T-helper 2 cell treated with Interferon-gamma antibody and Interleukin-4, amounts not matched to agents 5 μg/mL and 100 μg/mL, for 36 hours (primary cell): ENCODE measurements around the gene FDXR.
A peak's percentile ranks its signal among the peaks of the same experiment; 100 is the strongest.
"Not testable (repeated sequence)": the region's sequence is repeated elsewhere in the genome, so short reads cannot be mapped to it uniquely, and the experiment has no call there.

Source experiments
- DNase-seq: peaks from one replicate; pipeline ENCODE4 v3.0.0; 2021; ENCODE audit warnings: low spot score
- H3K27ac Mint-ChIP-seq: one replicate; pipeline ENCODE4 v1.8.0; 2021; ENCODE audit warnings: mild to moderate bottlenecking, mixed read lengths
- H3K27me3 Mint-ChIP-seq: one replicate; pipeline ENCODE4 v1.8.0; 2021; ENCODE audit warnings: low read depth, mixed read lengths
- H3K36me3 Mint-ChIP-seq: one replicate; pipeline ENCODE4 v1.8.0; 2021; ENCODE audit warnings: low read depth, mixed read lengths
- H3K4me1 Mint-ChIP-seq: one replicate; pipeline ENCODE4 v1.8.0; 2021; ENCODE audit warnings: low read depth, mixed read lengths
- H3K4me3 Mint-ChIP-seq: one replicate; pipeline ENCODE4 v1.8.0; 2022; ENCODE audit warnings: mild to moderate bottlenecking, moderate library complexity, mixed read lengths
- H3K9me3 Mint-ChIP-seq: one replicate; pipeline ENCODE4 v1.8.0; 2021; ENCODE audit warnings: mixed read lengths

The FDXR gene

GRCh38 chr17:74871356-74872076 lies 1.3 kb downstream of the FDXR start:
- H3K27ac Mint-ChIP-seq, result no peak overlapping the region
- H3K4me1 Mint-ChIP-seq, result peaks cover 24% of the 10 kb centered on the region
- peaks cover 3% of the 10 kb centered on the region for H3K27me3 Mint-ChIP-seq
- peak overlapping the region; percentile 92 for H3K4me3 Mint-ChIP-seq
- no peak for DNase-seq
- H3K36me3 Mint-ChIP-seq, result peaks cover 5% of the 10 kb centered on the region
- H3K9me3 Mint-ChIP-seq, result no peaks in the 10 kb centered on the region

GRCh38 chr17:74870512-74870911 lies 2.3 kb downstream of the FDXR start:
- no peak overlapping the region for H3K4me3 Mint-ChIP-seq
- no peak for DNase-seq
- no peaks in the 10 kb centered on the region for H3K9me3 Mint-ChIP-seq
- peaks cover 5% of the 10 kb centered on the region for H3K36me3 Mint-ChIP-seq
- peaks cover 24% of the 10 kb centered on the region for H3K4me1 Mint-ChIP-seq
- H3K27ac Mint-ChIP-seq, result no peak overlapping the region
- peaks cover 3% of the 10 kb centered on the region for H3K27me3 Mint-ChIP-seq

GRCh38 chr17:74870028-74870427 lies 2.8 kb downstream of the FDXR start:
- not testable (repeated sequence) for H3K27me3 Mint-ChIP-seq, H3K4me3 Mint-ChIP-seq, H3K36me3 Mint-ChIP-seq, DNase-seq, H3K27ac Mint-ChIP-seq, H3K9me3 Mint-ChIP-seq
- peaks cover 23% of the 10 kb centered on the region for H3K4me1 Mint-ChIP-seq

GRCh38 chr17:74868908-74869255 lies 3.9 kb downstream of the FDXR start:
- no peaks in the 10 kb centered on the region for H3K9me3 Mint-ChIP-seq
- DNase-seq, result no peak
- peaks cover 24% of the 10 kb centered on the region for H3K4me1 Mint-ChIP-seq
- no peak overlapping the region for H3K4me3 Mint-ChIP-seq
- no peak overlapping the region for H3K27ac Mint-ChIP-seq
- peaks cover 3% of the 10 kb centered on the region for H3K27me3 Mint-ChIP-seq
- H3K36me3 Mint-ChIP-seq, result peaks cover 11% of the 10 kb centered on the region

GRCh38 chr17:74868251-74868907 lies 4.4 kb downstream of the FDXR start:
- H3K36me3 Mint-ChIP-seq, result peaks cover 14% of the 10 kb centered on the region
- no peak overlapping the region for H3K4me3 Mint-ChIP-seq
- peaks cover 3% of the 10 kb centered on the region for H3K27me3 Mint-ChIP-seq
- H3K27ac Mint-ChIP-seq, result no peak overlapping the region
- no peak for DNase-seq
- H3K4me1 Mint-ChIP-seq, result peaks cover 21% of the 10 kb centered on the region
- H3K9me3 Mint-ChIP-seq, result no peaks in the 10 kb centered on the region

GRCh38 chr17:74866198-74866835 lies 6.5 kb downstream of the FDXR start:
- Mint-ChIP-seq H3K4me1 (peaks cover 12% of the 10 kb centered on the region), H3K36me3 (peaks cover 14% of the 10 kb centered on the region)

GRCh38 chr17:74865504-74866197 lies 7.1 kb downstream of the FDXR start:
- DNase-seq, result no peak
- Mint-ChIP-seq H3K9me3 (no peaks in the 10 kb centered on the region), H3K4me3 (no peak overlapping the region), H3K27ac (no peak overlapping the region), H3K27me3 (peaks cover 10% of the 10 kb centered on the region), H3K4me1 (peaks cover 11% of the 10 kb centered on the region), H3K36me3 (peaks cover 13% of the 10 kb centered on the region)

More at GRCh38 chr17:74866198-74866835, 6.5 kb downstream of the FDXR start:
- Mint-ChIP-seq H3K27me3 (peaks cover 8% of the 10 kb centered on the region), H3K4me3 (no peak overlapping the region), H3K9me3 (no peaks in the 10 kb centered on the region), H3K27ac (no peak overlapping the region)
- no peak for DNase-seq

GRCh38 chr17:74864866-74865395 lies 7.9 kb downstream of the FDXR start:
- H3K9me3 Mint-ChIP-seq, result no peaks in the 10 kb centered on the region
- peak overlapping the region; percentile 39 for H3K27ac Mint-ChIP-seq
- H3K36me3 Mint-ChIP-seq, result peaks cover 13% of the 10 kb centered on the region
- peak; percentile 60 for DNase-seq
- H3K4me1 Mint-ChIP-seq, result peaks cover 11% of the 10 kb centered on the region
- H3K4me3 Mint-ChIP-seq, result no peak overlapping the region
- peaks cover 16% of the 10 kb centered on the region for H3K27me3 Mint-ChIP-seq

- no peak overlapping the region for H3K4me3 Mint-ChIP-seq
- H3K27ac Mint-ChIP-seq, result no peak overlapping the region
- H3K36me3 Mint-ChIP-seq, result peaks cover 13% of the 10 kb centered on the region
- H3K4me1 Mint-ChIP-seq, result peaks cover 11% of the 10 kb centered on the region
- H3K9me3 Mint-ChIP-seq, result no peaks in the 10 kb centered on the region
- H3K27me3 Mint-ChIP-seq, result peaks cover 18% of the 10 kb centered on the region
- no peak for DNase-seq
These were observed 8.4 kb downstream of the FDXR start for GRCh38 chr17:74864297-74864865.

GRCh38 chr17:74863420-74864296 lies 9.1 kb downstream of the FDXR start:
- Mint-ChIP-seq H3K27ac (no peak overlapping the region), H3K4me3 (no peak overlapping the region)

GRCh38 chr17:74862919-74863318 lies 9.9 kb downstream of the FDXR start:
- H3K9me3 Mint-ChIP-seq, result no peaks in the 10 kb centered on the region
- no peak overlapping the region for H3K4me3 Mint-ChIP-seq
- DNase-seq, result no peak
- H3K27ac Mint-ChIP-seq, result no peak overlapping the region
- peaks cover 8% of the 10 kb centered on the region for H3K4me1 Mint-ChIP-seq
- H3K36me3 Mint-ChIP-seq, result peaks cover 13% of the 10 kb centered on the region
- peaks cover 31% of the 10 kb centered on the region for H3K27me3 Mint-ChIP-seq

More at GRCh38 chr17:74863420-74864296, 9.1 kb downstream of the FDXR start:
- DNase-seq, result no peak
- H3K4me1 Mint-ChIP-seq, result peaks cover 11% of the 10 kb centered on the region
- peaks cover 13% of the 10 kb centered on the region for H3K36me3 Mint-ChIP-seq
- peaks cover 25% of the 10 kb centered on the region for H3K27me3 Mint-ChIP-seq
- H3K9me3 Mint-ChIP-seq, result no peaks in the 10 kb centered on the region

- H3K9me3 Mint-ChIP-seq, result no peaks in the 10 kb centered on the region
- peaks cover 8% of the 10 kb centered on the region for H3K4me1 Mint-ChIP-seq
- H3K4me3 Mint-ChIP-seq, result no peak overlapping the region
- DNase-seq, result peak; percentile 49
- no peak overlapping the region for H3K27ac Mint-ChIP-seq
- H3K36me3 Mint-ChIP-seq, result peaks cover 13% of the 10 kb centered on the region
- H3K27me3 Mint-ChIP-seq, result peaks cover 37% of the 10 kb centered on the region
These were observed 10.5 kb downstream of the FDXR start for GRCh38 chr17:74862108-74862901.
